Loucy (cell line): Measurements from ENCODE around the gene KIF21A.

Experiments
- H2AFZ ChIP-seq: fragments of 200-600 bp; sonication (generic); 2 replicates; pipeline ENCODE4 v1.6.0; 2016; ENCODE audit warnings: antibody characterized with exemption, mild to moderate bottlenecking, low read length, moderate library complexity
- H3F3A ChIP-seq: fragments of 200-600 bp; 2 replicates; pipeline ENCODE4 v1.6.0; 2016; ENCODE audit warnings: antibody characterized with exemption, low read depth, mild to moderate bottlenecking
- H3K27me3 ChIP-seq: fragments of 200-600 bp; sonication (generic); 2 replicates; pipeline ENCODE4 v1.6.1; 2014; ENCODE audit warnings: low read length, mild to moderate bottlenecking; ENCODE audit not compliant: insufficient read depth, poor library complexity, severe bottlenecking
- H3K36me3 ChIP-seq: fragments of 200-600 bp; sonication (generic); 2 replicates; pipeline ENCODE4 v1.6.1; 2016; ENCODE audit warnings: low read length; ENCODE audit not compliant: insufficient read depth
- H3K4me1 ChIP-seq: fragments of 200-600 bp; sonication (generic); 2 replicates; pipeline ENCODE4 v1.5.1; 2014; ENCODE audit warnings: low read length, mild to moderate bottlenecking; ENCODE audit not compliant: insufficient read depth, poor library complexity, severe bottlenecking
- H3K4me2 ChIP-seq: fragments of 200-600 bp; sonication (generic); 2 replicates; pipeline ENCODE4 v1.6.0; 2014; ENCODE audit warnings: antibody characterized with exemption, low read length, low read depth, mild to moderate bottlenecking; ENCODE audit not compliant: poor library complexity, severe bottlenecking
- H3K4me3 ChIP-seq: fragments of 200-600 bp; sonication (generic); 2 replicates; pipeline ENCODE4 v1.5.1; 2014; ENCODE audit warnings: low read length, mild to moderate bottlenecking, mixed read lengths; ENCODE audit not compliant: poor library complexity, severe bottlenecking
- H3K79me2 ChIP-seq: fragments of 200-600 bp; sonication (generic); 2 replicates; pipeline ENCODE4 v1.6.1; 2014; ENCODE audit warnings: low read length; ENCODE audit not compliant: insufficient read depth
- H3K9ac ChIP-seq: fragments of 200-600 bp; sonication (generic); 2 replicates; pipeline ENCODE4 v1.6.0; 2014; ENCODE audit warnings: mild to moderate bottlenecking, low read depth, low read length, moderate library complexity; ENCODE audit not compliant: poor library complexity, severe bottlenecking
- H3K9me2 ChIP-seq: fragments of 200-600 bp; sonication (generic); replicated peaks from 2 replicates; pipeline ENCODE4 v1.6.1; 2016; ENCODE audit warnings: low read depth, low read length, mixed read lengths
- H3K9me3 ChIP-seq: fragments of 200-600 bp; sonication (generic); 2 replicates; pipeline ENCODE4 v1.6.1; 2014; ENCODE audit warnings: mild to moderate bottlenecking, antibody characterized with exemption, low read length, low read depth; ENCODE audit not compliant: insufficient read depth
- H4K20me1 ChIP-seq: fragments of 200-600 bp; sonication (generic); 2 replicates; pipeline ENCODE4 v1.6.0; 2014; ENCODE audit warnings: antibody characterized with exemption, low read length, mild to moderate bottlenecking; ENCODE audit not compliant: insufficient read depth, poor library complexity, severe bottlenecking
- EZH2phosphoT487 ChIP-seq: fragments of 200-600 bp; IDR thresholded peaks from 2 replicates; pipeline ENCODE4 v1.6.1; 2018; ENCODE audit warnings: antibody characterized with exemption, mild to moderate bottlenecking, moderate library complexity, borderline replicate concordance
- TF ChIP-seq, protein P1 (sequence below): fragments of 200-600 bp; sonication (generic); conservative IDR thresholded peaks from 2 replicates; pipeline ENCODE4 v1.5.1; 2014; ENCODE audit warnings: mild to moderate bottlenecking, antibody characterized with exemption, low read length

The KIF21A gene

DNA sequence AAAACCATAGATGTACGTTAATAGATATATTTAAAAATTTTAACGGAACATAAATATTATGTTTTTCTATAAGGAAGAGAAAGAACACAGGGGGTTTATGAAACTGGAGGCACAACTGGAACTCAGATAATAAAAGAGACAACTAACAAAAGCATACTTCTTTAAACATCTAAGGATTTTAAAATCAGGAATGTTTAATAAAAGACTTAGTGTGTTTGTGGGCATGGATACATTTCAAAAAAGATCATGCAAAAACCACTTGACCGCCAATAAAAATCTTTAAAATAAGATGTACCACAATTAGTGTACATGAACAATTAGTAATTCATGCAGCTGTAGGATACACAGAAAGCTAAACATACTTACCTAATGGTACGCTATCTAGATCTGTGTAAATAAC lies 113.0 kb downstream of the KIF21A start:
- Histone ChIP-seq H3K9me2 (no peaks in the 10 kb centered on the region), H3K79me2 (no peaks in the 10 kb centered on the region), H3K9ac (no peak overlapping the region), H3K4me1 (no peaks in the 10 kb centered on the region), H3F3A (no peaks in the 10 kb centered on the region), H4K20me1 (no peaks in the 10 kb centered on the region), H3K9me3 (no peaks in the 10 kb centered on the region), H3K27me3 (no peaks in the 10 kb centered on the region), H2AFZ (no peak overlapping the region), H3K4me3 (no peak overlapping the region), H3K36me3 (no peaks in the 10 kb centered on the region), H3K4me2 (no peak overlapping the region)
- no peak for TF ChIP-seq EZH2phosphoT487
- TF ChIP-seq, protein P1, sequence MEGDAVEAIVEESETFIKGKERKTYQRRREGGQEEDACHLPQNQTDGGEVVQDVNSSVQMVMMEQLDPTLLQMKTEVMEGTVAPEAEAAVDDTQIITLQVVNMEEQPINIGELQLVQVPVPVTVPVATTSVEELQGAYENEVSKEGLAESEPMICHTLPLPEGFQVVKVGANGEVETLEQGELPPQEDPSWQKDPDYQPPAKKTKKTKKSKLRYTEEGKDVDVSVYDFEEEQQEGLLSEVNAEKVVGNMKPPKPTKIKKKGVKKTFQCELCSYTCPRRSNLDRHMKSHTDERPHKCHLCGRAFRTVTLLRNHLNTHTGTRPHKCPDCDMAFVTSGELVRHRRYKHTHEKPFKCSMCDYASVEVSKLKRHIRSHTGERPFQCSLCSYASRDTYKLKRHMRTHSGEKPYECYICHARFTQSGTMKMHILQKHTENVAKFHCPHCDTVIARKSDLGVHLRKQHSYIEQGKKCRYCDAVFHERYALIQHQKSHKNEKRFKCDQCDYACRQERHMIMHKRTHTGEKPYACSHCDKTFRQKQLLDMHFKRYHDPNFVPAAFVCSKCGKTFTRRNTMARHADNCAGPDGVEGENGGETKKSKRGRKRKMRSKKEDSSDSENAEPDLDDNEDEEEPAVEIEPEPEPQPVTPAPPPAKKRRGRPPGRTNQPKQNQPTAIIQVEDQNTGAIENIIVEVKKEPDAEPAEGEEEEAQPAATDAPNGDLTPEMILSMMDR, result no peak

DNA sequence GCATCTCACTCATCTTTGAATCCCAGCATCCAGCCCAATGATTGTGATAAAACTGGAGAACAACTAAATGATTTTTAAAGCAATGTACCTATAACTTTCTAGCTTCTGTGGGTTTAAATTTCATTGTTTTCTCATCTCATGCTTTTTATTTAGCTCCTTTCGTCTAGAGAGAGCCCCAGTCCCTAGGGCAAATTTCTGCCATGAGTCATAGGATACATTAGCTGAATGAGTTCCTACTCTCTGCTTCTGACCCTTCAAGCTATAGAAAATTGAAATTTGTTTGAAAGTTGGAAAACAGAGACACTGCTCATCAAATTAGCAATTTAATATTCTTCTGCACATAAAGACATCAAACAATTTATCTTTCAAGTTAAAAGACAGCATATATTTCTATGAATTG lies 113.9 kb downstream of the KIF21A start:
- H3K9me3 ChIP-seq, result no peaks in the 10 kb centered on the region
- H3K4me3 ChIP-seq, result no peak overlapping the region
- H4K20me1 ChIP-seq, result no peaks in the 10 kb centered on the region
- TF ChIP-seq, protein P1, result no peak
- TF ChIP-seq EZH2phosphoT487, result no peak
- H2AFZ ChIP-seq, result no peak overlapping the region
- no peak overlapping the region for H3K9ac ChIP-seq
- H3K79me2 ChIP-seq, result no peaks in the 10 kb centered on the region
- no peaks in the 10 kb centered on the region for H3K36me3 ChIP-seq
- no peaks in the 10 kb centered on the region for H3K9me2 ChIP-seq
- no peaks in the 10 kb centered on the region for H3K27me3 ChIP-seq
- no peaks in the 10 kb centered on the region for H3F3A ChIP-seq
- no peaks in the 10 kb centered on the region for H3K4me1 ChIP-seq
- H3K4me2 ChIP-seq, result no peak overlapping the region

DNA sequence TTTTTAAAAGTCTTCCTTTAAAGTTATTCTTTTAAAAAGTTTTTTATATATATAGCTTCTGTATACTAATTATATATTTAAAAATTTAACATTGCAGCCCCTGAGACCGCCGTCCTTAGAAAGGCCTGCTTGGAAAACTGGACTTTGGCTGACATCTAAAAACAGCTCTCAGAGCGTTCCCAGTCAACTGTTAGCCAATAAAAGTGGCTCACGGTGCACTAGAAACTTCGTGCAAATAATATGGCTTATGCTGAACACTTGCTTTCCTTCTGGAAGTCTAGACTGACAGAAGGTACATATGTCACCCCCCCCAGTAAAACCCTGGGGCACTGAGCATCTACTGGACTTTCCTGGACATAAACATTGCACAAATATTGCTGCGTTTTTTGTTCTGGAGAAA lies 115.0 kb downstream of the KIF21A start:
- H3K9me2 ChIP-seq, result no peaks in the 10 kb centered on the region
- H3K9me3 ChIP-seq, result no peaks in the 10 kb centered on the region
- no peaks in the 10 kb centered on the region for H3K36me3 ChIP-seq
- H3K4me1 ChIP-seq, result no peaks in the 10 kb centered on the region
- H2AFZ ChIP-seq, result no peak overlapping the region
- no peaks in the 10 kb centered on the region for H3K79me2 ChIP-seq
- H3K4me3 ChIP-seq, result no peak overlapping the region
- H3K9ac ChIP-seq, result no peak overlapping the region
- TF ChIP-seq, protein P1, result no peak
- TF ChIP-seq EZH2phosphoT487, result no peak
- H3K27me3 ChIP-seq, result no peaks in the 10 kb centered on the region
- H3K4me2 ChIP-seq, result no peak overlapping the region
- no peaks in the 10 kb centered on the region for H4K20me1 ChIP-seq
- no peaks in the 10 kb centered on the region for H3F3A ChIP-seq
